NB4 (cell line): ENCODE results near the gene GRK2.

ENCODE experiments used
- DNase-seq: peaks from one replicate; pipeline ENCODE4 v3.0.0; 2010; ENCODE audit warnings: low read depth
- H3K4me3 ChIP-seq: one replicate; pipeline ENCODE4 v1.5.1; 2011; ENCODE audit warnings: mild to moderate bottlenecking, low read depth, low read length, moderate library complexity
- MYC ChIP-seq: IDR thresholded peaks from 2 replicates; pipeline ENCODE4 v1.6.1; 2011; ENCODE audit warnings: low read depth, low read length
- POLR2A ChIP-seq: IDR thresholded peaks from 2 replicates; pipeline ENCODE4 v1.6.1; 2011; ENCODE audit warnings: mild to moderate bottlenecking; ENCODE audit not compliant: insufficient read length; ENCODE audit errors: extremely low read depth
- TF ChIP-seq, protein P1 (sequence below): IDR thresholded peaks from 2 replicates; pipeline ENCODE4 v1.6.1; 2011; ENCODE audit warnings: low read depth, low read length
- TF ChIP-seq, protein P2 (sequence below): IDR thresholded peaks from one replicate; pipeline ENCODE4 v1.5.1; 2012; ENCODE audit warnings: low read depth, low read length

Gene GRK2

GRCh38 chr11:67238894-67239782, 27.1 kb upstream of the GRK2 start:
- TF ChIP-seq, protein P1, sequence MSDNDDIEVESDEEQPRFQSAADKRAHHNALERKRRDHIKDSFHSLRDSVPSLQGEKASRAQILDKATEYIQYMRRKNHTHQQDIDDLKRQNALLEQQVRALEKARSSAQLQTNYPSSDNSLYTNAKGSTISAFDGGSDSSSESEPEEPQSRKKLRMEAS = no peak
- TF ChIP-seq, protein P2, sequence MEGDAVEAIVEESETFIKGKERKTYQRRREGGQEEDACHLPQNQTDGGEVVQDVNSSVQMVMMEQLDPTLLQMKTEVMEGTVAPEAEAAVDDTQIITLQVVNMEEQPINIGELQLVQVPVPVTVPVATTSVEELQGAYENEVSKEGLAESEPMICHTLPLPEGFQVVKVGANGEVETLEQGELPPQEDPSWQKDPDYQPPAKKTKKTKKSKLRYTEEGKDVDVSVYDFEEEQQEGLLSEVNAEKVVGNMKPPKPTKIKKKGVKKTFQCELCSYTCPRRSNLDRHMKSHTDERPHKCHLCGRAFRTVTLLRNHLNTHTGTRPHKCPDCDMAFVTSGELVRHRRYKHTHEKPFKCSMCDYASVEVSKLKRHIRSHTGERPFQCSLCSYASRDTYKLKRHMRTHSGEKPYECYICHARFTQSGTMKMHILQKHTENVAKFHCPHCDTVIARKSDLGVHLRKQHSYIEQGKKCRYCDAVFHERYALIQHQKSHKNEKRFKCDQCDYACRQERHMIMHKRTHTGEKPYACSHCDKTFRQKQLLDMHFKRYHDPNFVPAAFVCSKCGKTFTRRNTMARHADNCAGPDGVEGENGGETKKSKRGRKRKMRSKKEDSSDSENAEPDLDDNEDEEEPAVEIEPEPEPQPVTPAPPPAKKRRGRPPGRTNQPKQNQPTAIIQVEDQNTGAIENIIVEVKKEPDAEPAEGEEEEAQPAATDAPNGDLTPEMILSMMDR = no peak
- peak overlapping the region; percentile 53 for H3K4me3 ChIP-seq
- no peak for DNase-seq

DNA sequence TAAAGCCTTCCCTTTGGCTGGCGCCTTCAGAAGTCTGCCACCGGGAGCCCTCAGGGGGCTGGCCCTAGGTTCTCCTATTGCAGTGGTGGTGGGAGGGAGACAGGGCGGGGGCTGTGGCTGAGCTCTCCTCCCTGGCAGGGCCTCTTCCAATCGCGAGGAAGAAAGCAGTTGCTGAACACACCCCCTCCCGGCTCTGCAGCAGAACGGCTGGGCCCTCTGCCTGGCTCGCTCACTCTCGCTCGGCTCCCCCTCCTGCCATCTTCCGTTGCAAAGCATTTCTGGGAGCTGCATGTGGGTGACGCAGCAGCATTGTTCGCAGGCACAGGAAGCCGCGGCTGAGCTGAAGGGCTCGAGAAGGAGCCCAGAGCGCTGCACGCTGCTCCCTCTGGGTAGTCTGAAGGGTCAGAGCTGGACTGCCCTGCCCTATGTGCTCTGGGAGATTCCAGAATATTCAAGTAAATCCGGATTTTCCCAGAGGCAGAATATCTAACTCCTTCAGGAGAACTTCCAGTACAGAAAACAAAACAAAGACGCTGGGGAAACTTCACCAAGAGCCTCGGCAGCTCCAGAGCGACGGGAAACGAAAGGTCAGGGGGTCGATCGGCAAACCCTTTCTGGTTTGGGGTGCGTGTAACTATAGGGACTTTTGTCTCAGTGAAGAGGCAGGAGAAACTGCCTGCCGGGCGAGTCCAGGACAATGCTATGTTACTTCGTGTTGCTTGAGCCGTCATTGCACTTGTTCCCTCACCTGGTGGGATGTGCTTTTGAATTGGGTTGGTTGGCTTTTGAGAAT, 26.3 kb upstream of the GRK2 start:
- peak; percentile 100 for DNase-seq
- H3K4me3 ChIP-seq = peak overlapping the region; percentile 100
- TF ChIP-seq, protein P2 = no peak
- TF ChIP-seq MYC = peak; percentile 98
- TF ChIP-seq, protein P1 = peak; percentile 95
- peak; percentile 97 for TF ChIP-seq POLR2A

GRCh38 chr11:67240576-67241389, 25.5 kb upstream of the GRK2 start:
- peak; percentile 86 for DNase-seq
- peak overlapping the region; percentile 100 for H3K4me3 ChIP-seq

DNA sequence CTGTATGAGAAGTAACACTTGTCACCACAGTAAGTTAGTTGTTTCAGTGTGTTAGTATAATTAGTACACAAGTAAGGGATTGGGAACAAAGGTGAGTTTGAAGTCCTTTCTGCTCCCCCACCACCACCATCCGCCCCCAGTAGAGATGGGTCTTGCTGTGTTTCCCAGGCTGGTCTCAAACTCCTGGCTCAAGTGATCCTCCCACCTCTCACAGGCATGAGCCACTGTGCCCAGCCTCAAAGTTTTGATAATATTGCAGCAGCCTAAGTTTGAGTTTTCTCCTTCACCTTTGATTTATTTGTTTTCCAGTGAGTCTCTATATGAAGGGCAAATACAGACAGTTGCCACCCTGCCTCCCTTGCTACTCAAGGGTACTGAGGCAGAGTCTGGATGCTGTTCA, 23.7 kb upstream of the GRK2 start:
- no peak for DNase-seq
- H3K4me3 ChIP-seq = peak overlapping the region; percentile 100
- TF ChIP-seq MYC = no peak
- TF ChIP-seq POLR2A = no peak
- TF ChIP-seq, protein P2 = no peak
- TF ChIP-seq, protein P1 = no peak

More at GRCh38 chr11:67240576-67241389, 25.5 kb upstream of the GRK2 start:
- peak; percentile 91 for TF ChIP-seq MYC
- TF ChIP-seq, protein P2 = no peak
- TF ChIP-seq, protein P1 = peak; percentile 96
- TF ChIP-seq POLR2A = peak; percentile 8

DNA sequence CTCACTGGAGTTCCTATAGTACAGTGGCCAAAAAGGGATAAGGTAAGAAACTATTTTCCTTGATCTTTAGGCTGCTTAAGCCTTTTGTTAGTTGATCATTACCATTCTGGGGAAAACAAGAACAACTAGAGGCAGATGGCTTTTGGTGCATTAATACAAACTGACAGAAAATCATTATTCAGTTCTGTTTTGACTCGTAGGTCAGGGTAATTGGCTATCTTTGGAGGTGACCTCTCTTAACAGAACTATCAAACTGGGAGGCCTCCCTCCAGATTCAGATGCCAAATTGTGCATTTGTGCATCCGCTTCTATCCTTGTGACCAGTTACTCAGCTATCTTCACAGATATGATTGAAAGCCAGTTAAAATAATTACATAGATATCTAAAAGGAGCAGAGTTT, 23.2 kb upstream of the GRK2 start:
- DNase-seq = no peak
- H3K4me3 ChIP-seq = peak overlapping the region; percentile 30
- no peak for TF ChIP-seq MYC
- TF ChIP-seq POLR2A = no peak
- TF ChIP-seq, protein P1 = no peak
- TF ChIP-seq, protein P2 = no peak
